ENCODE results near the gene TBC1D7.
A peak's percentile ranks its signal among the peaks of the same experiment; 100 is the strongest.
"Not testable (repeated sequence)": the region's sequence is repeated elsewhere in the genome, so short reads cannot be mapped to it uniquely, and the experiment has no call there.

The TBC1D7 gene

DNA sequence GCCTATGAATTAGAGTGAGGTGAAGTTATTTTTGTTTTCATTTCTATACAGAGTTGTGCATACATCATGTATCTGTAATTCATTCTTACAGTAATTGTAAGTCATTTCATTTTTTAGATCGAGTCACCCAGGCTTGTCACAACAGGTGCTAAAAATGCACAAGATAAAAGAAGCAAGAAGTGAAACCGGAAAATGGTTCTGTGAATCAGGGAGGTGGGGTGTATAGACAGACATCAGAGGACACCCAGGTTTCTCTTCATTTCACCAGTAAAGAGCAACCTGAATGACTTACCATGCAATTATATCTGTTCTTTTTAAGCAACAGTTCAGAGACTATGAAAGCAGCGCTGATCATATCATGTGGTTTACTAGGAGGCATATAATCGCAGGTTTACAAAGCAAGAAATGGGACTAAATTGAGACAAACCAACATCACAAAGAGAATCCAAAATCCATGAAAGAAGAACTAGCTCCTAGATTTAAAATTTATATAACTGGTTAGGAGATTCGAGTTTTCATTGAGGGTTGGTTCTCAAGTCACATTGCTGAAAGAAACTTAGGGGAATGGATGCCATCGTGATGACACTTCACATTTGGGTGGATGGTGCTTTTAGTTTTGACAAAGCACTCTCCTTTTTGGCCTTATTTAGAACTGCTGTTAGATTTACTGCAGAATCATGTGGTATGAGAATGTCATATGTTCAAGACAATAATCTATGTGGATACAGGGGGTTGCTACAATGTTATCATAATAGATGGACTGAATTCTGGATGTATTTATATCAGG lies 27.9 kb upstream of the TBC1D7 start:
- peak in 1 of 2 donors; percentile 31 for DNase-seq

DNA sequence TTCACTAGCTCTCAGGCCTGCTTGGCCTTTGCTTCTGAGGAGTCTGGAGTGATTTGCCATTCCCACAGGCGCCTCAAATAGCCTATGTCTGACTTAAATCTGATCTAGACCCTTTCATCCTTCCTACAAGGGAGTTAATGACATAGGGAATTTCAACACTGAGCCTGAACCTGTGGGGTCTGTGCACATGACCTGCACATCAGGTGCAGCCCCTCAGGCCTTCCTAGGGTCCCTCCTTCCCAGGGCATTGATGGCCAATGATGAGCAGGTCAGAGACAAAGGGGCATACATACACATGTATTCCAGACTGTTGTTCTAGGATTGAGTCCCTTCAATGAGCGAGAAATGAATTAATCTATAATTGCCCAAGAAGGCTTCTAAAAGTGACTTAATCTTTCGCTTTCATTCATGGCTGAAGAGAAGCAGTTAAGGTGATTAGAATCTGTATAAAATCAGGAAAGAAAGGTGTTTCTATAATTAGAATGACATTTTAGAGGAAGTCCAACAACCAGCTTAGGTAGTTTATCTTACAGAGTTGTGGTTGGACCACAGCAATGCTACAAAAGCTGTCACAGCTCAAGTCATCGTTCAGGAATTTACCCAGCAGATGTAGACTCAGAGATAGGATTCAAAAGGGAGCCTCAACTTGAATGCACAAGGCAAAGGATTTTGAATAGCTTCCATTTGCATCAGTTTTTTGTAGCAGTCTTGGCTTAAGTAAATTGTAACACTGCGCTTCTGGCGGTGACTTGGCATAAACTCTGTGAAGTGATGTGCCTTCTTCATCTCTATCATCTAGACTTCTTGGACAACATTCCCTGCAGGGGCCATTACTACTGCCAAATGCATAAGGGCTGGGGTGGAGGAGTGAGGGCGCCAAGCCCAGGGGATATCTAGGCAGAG lies 27.0 kb upstream of the TBC1D7 start:
- DNase-seq: peak in 1 of 2 donors; percentile 26

DNA sequence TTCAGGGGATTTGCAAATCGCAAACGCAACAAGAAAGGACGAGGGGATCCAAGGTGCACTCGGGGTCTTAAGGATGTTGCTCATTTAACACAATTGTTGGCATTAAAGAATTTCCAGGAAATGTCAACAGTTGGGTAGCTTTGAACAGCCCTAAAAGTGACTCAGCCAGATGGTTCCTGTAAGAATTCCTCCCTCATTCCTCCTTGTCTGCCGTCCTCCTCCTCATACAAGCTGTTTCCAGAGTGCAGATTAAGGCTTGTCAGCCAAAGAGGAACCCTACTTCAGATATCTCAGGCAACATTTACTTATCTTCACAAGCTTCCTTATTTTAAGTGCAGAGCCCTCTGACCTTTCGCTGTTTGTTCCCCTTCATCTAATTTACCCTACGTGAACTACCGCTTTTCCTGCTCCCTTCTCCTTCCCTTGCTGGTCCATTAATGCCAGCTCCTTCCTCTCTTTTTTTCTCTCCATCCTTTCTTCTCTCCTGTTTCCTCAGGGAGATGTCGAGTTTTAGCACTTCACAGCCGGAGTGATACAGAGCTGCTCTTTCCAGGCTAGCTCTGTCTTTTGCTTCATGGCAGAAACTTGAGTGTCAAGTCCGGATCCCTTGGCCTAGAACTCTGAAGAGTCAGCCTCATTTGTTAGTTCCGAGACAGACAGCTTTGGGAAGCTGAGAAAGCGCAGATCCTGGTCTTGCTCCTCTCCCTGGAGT lies 26.1 kb upstream of the TBC1D7 start:
- DNase-seq: no peak

DNA sequence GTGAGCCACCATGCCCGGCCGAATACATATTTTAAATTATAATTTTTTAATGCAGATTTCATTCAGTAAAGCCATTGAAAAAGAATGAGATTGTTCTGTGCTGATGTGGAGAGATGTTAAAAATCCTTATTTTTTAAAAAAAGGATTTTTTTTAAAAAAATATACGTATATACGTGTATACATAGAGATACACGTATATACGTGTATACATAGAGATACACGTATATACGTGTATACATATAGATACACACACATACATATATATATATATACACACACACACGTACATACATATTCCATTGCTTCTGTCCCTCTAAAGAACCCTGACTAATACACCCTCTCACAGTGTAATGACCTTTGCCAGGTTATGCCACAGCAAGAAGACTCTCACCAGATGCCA lies 23.8 kb upstream of the TBC1D7 start:
- DNase-seq: no peak

DNA sequence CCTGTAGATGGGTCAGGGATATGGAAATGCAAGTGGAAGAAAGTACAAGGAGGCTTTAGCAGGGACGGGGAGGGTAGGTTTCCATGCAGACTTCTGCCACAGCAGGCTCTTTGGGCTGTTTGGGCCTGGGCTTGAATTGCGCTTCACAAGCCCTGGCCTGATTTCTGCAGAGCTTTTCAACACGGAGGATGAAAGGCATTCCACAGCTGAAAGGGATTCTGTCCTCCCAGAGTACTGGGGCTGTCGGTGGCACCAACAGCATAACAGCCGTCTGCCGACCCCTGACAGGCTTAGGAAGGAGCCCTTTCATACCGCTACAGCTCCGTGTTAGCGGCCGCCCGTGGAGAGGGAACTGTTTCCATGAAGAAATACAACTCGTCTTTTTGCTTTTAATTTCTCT lies 22.9 kb upstream of the TBC1D7 start:
- no peak for DNase-seq

DNA sequence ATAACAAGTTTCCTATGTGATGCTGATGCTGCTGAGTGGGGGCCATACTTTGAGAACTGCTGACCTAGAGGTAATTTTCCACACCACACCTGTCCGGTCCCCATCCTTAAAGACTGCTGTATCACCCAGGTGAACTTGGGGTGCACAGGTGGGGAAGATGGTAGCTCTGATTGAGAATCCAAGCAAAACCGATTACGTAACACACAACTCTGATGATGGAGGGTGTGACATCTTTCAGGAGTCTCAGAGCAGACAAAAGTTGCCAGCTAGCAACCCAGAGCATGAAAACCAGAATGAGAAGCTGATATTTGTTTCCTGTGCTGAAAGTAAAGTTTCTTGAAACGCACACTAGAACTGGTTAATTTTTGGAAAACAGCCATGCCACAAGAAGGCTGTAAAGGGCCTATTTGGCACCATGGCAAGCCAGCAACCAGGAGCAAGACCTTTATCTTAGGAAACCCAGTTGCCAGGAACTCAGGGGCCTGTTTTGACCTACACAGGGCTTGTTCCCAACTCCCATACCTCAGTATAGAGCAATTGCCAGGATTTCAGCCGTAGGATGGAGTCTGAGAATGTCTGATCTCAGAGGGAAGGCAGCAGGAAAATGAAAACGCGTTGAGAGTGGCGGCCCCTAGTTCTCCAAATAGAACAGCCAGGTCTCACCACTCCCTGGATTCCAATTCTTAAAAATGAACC lies 21.6 kb upstream of the TBC1D7 start:
- DNase-seq: no peak

DNA sequence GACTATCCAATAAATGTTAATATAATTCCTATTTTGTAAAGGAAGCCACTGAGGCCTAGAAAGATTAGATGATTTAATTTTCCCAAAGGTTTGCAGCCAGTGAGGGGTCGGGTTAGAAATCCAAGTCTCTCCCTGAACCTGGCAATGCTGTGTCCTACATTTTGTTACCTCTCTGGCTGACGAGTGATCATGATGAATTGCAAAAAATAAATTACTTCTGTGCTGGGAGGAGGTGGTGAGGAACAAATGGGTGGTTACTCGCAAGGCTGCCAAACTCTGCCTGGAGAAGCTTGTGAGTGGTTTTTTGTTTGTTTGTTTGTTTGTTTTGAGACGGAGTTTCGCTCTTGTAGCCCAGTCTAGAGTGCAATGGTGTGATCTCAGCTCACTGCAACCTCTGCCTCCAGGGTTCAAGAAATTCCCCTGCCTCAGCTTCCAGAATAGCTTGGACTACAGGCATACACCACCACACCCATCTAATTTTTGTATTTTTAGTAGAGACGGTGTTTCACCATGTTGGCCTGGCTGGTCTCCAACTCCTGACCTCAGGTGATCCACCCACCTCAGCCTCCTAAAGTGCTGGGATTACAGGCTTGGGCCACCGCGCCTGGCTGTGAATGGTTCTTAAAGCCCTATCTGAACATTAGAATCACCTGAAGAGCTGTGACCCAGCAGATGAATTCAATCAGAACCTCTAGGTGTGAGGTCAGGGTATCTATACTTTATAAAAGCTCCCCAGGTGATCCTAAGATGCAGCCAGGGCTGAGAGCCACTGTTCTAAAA lies 20.2 kb upstream of the TBC1D7 start:
- no peak for DNase-seq

DNA sequence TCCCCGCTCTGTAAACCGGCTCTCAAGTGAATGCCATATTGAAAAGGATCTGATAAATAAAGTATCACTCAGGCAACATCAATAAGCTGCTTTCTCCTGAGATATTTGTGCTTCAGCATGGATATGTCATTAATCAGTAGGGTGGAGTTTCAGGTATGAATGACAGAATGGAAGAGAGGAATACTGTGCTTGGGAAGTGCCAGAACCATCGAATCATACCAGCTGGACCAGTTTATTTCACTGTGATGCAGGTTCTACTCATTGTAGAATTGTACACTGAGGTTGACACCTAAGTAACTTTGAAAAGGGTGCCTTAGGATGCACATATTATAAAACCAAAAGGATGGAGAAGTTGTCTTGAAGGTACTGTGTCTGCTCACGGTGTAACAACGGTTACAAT lies 17.9 kb upstream of the TBC1D7 start:
- DNase-seq: no peak

DNA sequence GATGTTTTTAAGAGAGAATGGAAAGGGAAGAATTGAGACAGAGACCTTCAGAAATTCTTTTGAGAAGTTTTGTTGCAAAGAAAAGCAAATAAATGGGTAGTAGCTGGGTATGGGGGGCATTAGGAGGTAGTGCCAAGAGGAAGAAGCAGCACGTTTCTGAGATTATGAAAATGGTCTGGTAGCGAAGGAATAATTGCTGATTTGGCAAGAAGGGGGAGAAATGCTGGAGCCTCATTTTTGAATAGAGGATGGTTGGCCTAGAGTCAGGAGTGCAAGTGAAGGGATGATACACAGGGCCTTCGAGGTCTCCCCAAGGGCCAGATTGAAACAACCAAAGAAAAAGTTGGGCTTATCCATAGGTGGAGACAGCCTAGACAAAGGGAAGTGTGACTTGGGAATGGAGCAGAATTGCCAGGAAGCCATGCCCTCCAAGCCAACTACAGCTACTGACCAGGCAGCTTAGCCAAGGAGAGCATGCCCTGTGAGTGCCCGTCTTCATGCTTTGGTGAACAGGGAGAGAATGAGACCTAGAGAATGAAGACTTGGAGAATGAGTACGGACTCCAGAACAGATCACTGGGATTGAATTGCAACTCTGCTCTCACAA lies 14.2 kb upstream of the TBC1D7 start:
- DNase-seq: no peak

DNA sequence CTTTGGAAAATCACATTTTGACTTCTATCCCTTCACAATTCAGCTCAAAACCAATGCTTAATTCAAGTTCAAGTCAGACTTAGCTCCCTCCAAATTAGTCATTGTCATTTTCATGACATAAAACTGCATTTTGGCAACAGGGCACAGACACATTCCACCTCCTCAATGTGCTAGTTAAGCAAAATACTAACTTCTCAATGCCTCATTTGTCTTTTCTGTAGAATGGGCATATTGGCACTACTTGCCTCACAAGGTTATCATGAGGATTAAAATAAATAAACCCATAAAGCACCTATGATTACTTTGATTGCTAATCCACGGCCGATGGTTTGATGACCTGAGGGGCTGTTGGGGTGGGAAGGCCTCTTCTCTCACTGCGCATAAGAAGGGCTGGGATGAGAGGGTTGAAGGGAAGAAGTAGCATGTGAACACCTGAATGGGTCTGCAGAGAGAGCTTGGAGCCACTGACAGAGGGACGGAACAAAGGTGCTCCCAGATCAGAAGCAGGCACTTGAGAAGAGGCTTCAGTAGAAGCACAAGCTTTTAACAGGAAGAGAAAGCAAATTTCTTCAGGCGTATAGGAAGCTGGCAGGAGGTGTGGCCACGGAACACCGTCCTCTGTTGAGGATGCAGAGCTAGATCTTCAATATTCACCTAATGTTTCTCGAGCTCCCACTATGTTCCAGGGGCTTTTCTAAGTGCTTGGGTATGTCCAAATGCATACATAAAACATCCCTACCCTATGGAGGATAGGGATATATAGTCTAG lies 11.7 kb upstream of the TBC1D7 start:
- no peak for DNase-seq

DNA sequence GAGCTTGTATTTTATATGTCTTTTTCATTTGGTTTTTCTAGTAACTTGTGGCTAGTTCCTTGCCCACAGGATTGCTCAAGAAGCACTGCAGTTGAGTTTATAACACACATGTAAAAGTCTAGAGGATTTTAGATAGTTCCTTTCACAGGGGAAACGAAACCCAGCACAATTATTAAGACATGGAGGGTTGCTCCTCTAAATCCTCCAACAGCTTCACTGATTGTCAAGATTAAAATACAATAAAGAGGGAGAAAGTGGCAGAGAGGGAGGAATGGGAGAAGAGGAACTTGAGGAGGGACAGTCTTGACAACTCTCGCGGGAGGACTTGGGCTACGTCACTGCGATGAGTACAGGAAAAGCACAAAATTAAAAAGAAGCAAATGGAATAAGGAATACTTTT lies 9.7 kb upstream of the TBC1D7 start:
- no peak for DNase-seq

DNA sequence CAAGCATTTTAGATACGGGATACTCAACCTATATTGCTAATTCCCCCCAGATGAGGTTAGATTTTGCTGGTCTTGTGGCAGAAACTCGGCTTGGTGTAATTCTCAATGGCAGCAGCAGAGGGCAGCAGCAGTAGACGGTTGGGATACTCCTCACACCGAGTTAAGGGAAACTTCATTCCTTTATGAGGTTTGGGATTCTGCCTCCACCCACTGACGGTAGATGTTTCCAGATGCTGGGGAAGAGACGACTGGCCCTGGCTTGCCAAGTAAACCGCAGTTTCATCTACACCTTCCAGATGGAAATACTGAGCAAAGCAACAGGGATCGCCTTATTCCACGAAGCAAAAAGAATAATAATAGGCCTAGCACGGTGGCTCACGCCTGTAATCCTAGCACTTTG lies 8.2 kb upstream of the TBC1D7 start:
- DNase-seq: peak; percentile 88 to 91

DNA sequence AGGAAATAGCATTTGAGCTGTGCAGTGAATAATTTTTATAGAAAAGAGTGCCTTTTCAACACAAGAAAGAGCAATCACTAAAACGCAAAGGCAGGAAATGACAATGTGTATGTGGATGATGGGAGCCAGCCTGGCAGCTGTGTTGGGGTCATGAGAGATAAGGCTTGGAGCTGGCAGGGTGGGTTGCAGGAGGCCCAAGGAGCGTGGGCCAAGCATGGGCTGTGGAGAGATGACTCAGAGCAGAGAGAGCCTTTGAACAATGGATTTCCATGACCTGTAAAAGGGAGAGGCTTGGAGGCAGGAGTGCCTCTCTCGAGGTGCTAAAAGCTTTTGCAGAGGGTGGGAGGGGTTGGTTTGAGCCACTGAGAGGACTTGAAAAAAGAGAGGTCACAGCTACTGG lies 6.6 kb upstream of the TBC1D7 start:
- DNase-seq: no peak

DNA sequence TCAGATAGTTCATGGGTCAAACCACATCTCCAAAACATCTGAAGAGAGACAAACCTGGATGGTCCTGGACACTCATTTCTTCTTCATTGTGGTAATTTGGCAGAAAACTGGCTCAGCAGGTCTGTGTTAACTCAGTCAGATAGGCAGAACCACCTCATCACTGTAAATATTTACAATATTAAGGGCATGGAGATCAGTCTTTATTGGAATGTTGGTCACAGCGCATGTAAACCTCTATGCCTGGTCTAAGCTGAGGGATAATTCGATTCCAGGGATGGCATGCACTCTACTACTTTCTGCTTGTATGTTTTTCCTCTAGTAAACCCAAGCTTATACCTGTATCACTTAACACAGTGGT lies 4.0 kb upstream of the TBC1D7 start:
- no peak for DNase-seq

DNA sequence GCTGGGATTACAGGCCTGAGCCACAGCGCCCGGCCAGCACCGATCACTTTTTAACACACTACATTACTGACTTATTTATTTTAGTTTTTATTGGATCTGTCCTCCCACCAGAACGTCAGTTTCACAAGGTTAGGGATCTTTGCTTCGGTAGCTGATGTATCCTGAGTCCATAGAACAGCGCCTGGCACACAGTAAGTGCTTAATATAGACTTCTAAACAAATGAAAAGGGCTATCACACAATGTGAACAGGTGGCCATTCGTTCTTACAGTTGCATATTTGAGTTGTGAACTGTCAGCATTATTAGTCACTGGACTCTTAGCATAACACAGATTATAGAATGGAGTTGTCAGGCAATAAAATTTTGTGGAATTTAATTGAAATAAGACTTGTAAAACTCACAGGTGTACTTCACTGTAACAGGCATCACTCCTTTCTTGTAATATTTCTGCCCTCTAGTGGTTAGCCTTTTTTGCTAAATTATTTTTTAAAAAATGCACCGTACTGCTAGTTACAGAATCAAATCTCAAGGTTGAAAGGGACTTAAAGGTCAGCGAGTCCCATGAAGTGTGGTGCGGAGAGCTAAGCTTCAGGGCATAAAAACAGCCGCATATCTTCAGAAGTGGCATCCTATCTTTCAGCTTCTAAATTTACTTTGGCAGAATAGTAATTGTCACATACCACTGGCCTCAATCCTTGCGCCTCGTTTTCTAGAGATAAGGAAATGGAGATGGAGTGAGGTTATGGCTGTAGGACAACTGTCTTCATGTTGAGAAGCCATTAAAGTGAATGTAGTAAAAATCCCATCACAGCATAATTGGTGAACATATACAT lies 3.4 kb upstream of the TBC1D7 start:
- DNase-seq: no peak

DNA sequence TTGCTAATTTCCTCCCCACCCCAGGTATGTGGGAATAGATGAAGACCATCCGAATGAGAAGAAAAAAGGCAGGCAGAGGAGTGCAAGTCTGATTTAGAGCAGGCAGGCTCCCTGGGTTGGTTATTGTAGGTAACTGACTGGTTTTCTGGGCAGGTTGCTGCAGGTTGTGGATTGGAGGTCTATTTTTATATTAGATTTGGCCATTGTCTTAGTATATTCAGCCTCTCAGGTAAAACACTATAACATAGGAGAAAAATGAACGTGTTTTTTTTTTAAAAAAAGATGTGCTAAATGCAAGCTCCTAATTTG lies 492 bp upstream of the TBC1D7 start:
- DNase-seq: no peak

DNA sequence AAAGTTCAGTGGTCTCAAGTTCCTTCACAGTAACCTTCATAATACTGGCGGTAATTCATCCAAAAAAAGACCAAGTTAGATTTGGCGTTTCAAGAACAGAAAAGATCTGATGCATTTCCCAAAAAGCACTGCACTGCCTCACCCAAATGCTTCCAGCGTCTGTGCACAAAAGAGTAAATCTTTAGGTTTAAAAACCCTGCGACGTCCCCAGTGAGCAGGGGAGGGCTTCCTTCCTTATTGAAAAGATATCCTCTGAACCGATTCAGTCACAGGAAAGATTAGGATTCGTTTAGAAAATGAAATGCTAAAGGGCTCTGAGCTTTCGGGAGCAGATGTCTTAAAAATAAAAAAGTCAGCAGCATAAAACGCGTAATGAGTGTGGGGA lies 654 bp downstream of the TBC1D7 start:
- peak in 1 of 2 donors; percentile 6 for DNase-seq

DNA sequence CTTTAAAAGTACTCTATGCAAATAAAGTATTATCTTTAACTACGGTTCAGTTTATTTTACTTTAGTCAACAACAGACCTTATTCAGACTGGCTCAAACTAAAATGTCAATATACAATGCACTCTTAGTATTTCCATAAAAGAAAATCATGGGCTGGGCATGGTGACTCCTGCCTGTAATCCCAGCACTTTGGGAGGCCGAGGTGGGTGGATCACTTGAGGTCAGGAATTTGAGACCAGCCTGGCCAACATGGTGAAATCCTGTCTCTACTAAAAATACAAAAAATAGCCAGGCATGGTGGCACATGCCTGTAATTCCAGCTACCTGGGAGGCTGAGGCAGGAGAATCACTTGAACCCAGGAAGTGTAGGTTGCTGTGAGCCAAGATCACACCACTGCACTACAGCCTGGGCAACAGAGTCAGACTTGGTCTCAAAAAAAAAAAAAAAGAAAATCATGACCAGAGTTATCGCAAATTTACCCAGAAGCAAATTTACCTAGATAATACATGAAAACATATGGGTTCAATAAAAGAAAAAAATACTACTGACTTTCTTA lies 2.2 kb downstream of the TBC1D7 start:
- DNase-seq: not testable (repeated sequence)

DNA sequence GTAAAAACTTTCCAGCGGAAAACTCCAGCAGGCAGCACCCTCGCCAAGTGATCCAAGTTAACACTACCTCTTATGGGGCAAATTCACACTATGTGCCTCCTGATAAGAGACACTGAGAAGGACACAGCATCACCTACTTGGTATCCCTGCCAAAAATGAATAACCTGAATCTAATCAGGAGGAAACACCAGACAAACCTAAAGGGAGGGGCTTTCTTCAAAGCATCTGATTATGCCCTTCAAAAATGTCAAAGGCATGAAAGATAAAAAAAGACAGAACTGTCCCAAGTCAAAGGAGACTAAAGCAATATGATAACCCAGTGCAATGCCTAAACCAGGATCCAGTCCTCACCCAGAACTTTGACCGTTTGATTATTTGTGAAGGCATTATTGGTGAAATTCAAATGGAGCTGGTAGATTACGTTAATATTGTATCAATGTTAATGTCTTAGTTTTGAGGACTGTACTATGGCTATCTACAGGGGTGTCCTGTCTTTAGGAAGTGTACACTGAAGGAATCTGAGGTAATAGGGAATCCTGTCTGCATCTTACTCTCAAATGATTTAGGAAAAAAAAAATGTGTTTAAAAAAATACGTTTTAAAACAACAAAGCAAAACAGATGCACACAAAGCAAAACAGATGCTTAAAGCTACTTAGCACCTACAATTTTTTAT lies 8.3 kb downstream of the TBC1D7 start:
- DNase-seq: no peak
